ENCODE results near the gene NUMBL.

Gene NUMBL

GRCh38 chr19:40689339-40690049 is 957 bp downstream of the NUMBL start:
- DNase-seq (ENCODE audit: low read depth), result peak; percentile 31

GRCh38 chr19:40688987-40689338 is 1.5 kb downstream of the NUMBL start:
- no peak for DNase-seq (ENCODE audit: low read depth)

DNA sequence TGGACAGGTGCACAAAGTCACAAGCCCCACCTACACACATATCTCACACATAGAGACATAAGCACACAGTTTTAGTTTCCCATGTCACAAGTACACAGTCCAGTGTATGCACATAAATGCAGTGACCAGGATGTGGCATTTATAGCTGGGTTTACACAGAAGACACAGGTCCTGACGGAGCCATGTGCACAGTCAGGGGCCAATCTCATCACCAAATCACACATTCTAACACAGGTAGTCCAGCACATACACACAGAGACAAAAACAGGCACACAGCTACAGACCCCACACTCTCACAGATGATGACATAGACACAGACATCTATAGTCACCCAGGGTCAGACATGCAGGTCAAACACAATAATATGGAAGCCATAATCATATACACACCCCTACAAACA is 2.1 kb downstream of the NUMBL start:
- no peak for DNase-seq (ENCODE audit: low read depth)

DNA sequence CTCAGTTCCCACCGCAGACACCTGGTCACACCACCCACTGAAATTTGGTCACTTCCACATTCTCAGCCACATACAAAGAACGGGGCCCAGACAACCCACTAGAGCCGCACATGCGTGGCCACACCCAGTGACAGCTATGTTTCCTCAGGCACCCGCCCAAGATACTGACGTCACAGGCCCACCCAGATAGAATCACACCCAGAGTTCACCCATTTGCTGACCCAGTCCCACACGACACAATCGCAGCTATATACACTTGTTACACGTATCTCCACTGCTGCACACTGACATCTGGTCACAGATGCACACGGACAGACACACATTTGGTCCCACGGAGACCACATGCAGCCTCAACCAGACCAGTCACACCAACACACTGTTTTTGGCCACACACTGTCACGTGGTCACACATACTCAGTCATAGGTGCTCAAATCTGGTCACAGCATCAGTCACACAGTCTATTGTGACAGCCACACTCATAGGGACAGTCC is 2.9 kb downstream of the NUMBL start:
- DNase-seq (ENCODE audit: low read depth), result peak; percentile 85

DNA sequence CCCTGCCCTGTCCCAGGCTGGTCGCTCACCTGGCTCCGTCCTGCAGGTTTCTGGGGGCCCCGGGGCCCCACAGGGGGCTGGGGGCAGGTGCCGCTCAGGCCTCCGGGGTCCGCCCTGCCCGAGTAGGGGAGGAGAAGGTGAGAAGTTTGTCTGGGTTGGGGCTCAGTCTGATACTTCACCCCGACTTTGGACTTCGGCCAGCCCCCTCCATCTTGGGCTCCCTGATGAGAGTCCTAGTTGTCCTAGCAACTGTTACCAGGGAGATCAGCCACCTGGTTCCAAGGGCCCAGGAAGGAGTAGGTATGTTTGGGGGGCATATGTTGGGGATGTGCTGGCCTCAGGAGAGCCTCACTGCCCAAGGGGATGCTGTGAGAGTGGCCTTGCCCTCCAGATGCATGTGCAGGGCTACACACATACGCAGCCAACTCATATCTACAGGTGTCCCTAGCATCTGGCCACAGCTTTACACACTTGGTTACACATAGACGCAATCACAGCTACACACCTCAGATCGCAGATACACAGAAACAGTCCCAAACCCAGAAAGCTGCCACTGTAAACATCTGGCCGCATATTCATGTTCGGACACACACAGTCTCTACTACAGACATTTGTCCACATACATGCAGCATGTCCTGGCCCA is 3.4 kb downstream of the NUMBL start:
- no peak for DNase-seq (ENCODE audit: low read depth)

DNA sequence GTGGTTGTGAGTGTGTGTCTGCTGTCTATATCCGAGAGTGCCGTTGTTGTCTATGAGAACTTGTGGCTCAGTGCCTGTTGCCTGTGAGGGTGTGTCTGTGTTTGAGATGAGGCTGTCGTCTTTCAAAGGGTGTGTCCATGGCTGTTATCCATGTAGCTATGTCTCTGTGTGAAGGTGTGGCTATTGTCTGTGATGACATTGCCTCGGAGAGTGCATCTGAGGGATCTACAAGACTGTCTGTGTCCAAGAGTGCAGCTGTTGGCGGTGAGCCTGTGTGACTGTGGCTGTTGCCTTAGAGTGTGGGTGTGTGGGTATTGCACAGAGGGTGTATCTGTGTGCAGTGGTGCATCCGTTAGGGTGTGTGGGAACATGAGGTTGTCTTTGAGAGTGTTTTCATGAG is 4.9 kb downstream of the NUMBL start:
- no peak for DNase-seq (ENCODE audit: low read depth)

DNA sequence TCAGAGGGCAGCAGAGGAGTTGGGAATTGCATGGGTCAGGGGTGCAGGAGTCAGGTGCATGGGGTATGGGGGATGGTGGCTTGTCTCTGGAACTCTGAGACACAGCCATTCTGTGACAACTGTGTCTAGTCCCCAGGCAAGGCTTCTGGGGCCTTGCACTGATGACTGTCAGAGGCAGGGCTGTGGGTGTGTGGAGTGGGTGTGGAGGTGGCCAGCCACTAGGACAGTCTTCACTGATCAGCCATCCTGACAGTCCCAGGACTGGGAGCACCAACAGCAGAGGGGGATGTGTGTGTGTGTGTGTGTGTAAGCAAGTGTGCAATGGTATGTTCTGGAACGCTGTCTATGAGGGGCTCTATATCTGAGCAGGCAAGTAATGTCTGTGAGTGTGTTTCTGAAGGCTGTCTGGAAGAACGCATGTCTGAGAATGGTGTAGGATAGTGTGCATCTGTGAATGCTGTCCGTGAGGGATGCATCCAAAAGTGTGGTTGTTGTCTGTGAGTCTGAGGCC is 5.4 kb downstream of the NUMBL start:
- DNase-seq (ENCODE audit: low read depth), result no peak

- no peak for DNase-seq (ENCODE audit: low read depth)
Measured at GRCh38 chr19:40684280-40684679, 6.2 kb downstream of the NUMBL start.

DNA sequence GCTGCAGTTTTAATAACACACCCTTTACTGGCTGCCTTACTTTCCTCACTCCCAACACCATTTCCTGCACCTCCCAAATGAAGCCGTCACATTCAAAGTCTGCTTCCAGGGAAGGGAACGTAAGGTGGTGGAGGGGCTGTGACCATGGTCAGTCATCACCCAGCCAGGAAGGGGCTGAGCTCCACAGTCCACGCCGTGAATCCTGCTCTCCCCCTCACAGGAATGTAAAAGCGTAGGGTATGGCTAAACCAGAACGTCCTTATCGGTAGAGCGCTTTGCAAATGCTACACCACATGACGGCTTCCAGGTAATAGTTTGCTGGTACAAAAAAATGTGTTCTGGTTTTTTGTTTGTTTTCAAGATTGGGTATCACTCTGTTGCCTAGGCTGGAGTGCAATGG is 7.0 kb downstream of the NUMBL start:
- no peak for DNase-seq (ENCODE audit: low read depth)

GRCh38 chr19:40682431-40682964 is 8.0 kb downstream of the NUMBL start:
- no peak for DNase-seq (ENCODE audit: low read depth)

GRCh38 chr19:40681039-40681438 is 9.4 kb downstream of the NUMBL start:
- no peak for DNase-seq (ENCODE audit: low read depth)

DNA sequence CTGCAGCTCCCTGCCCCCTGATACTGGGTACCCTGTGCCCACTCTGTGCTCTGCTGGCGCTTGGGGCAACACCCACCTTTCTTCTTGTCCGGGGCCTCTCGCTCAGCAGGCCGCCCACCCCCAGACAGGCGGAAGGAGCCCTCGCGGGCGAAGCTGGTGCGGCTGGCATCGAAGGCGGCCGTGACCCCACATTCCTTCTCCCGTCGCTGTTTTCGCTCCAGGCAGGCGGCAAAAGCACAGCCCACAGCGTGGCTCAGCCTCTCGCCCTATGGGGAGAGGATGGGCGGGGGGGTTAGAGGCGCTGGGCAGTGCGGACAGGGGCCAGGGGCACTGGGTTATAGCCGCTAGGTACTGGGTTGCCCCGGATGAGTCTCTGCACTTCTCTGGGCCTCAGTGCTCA is 13.3 kb downstream of the NUMBL start:
- DNase-seq (ENCODE audit: low read depth), result no peak

DNA sequence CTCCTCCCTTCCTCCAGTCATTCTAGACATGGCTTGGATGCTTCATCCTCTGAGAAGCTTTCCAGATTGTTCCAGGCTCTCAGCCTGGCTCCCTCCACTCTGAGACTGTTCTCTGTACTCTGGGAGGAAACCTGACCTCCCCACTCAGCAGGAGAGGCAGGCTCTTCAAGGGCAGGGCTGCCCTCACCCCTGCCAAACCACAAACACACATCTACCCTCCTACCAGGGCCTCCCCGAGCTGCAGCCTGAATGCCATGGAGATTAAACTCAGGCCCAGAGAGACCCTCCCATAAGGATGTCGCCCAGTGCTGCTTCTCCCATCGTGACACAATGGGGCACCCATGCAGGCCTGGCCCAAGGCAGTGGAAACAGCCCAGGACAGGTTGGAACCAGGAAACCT is 16.2 kb downstream of the NUMBL start:
- DNase-seq (ENCODE audit: low read depth), result no peak

DNA sequence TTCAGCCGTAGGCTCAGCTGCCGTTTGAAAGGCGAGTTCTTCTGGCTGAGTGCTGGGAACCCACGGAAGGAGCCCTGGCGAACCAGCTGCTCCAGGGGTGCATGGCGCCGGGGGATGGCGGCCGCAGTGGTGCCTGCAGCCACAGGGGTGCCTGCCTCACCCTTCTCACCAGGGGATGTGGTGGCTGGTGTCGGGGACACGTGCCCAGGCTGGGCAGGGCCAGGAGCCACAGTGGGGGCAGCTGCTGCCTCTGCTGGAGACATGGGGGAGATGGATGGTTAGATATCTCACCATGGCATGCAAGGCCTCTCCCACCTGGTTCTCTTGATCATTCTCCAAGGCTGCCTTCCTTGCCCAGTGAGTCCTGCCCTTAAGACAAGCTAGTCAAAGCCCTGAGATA is 17.1 kb downstream of the NUMBL start:
- no peak for DNase-seq (ENCODE audit: low read depth)

GRCh38 chr19:40672573-40673299 is 17.7 kb downstream of the NUMBL start:
- DNase-seq (ENCODE audit: low read depth), result no peak

DNA sequence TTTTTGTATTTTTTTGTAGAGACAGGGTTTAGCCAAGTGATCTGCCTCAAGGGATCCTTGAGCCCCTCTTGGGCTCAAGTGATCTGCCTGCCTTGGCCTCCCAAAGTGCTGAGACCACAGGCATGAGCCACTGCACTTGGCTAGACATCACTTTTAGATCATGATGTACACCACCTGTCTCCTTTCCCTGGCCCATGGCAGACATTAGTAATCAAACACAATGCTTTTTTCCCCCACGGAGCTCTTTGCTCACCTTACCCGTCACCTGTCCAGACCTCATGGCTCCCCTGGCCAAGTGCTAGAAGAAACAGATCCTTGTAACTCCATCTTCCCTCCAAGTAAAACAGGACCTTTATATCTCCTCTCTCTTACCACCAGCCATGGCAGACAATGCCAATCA is 18.4 kb downstream of the NUMBL start:
- no peak for DNase-seq (ENCODE audit: low read depth)

DNA sequence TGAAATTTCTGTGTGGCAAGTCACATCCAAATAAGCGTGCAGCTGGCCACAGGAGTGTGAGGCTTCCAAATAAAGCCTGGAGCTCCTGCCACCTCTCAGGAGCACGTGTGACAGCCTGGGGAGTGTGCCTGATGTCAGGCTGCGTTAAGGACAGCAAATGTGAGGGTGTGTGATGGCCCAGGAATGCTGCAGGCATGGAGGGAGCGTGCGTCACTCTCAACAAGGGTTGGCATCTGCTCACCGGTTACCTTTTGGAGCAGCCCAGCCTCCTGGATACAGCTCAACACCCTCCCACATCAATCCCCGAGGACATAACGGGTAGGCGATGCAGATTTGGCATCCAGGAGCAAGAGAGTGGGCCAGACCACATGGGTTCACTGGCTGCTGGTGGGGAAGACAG is 19.0 kb downstream of the NUMBL start:
- DNase-seq (ENCODE audit: low read depth), result no peak

- DNase-seq (ENCODE audit: low read depth), result no peak
Measured at GRCh38 chr19:40668991-40669614, 21.3 kb downstream of the NUMBL start.

DNA sequence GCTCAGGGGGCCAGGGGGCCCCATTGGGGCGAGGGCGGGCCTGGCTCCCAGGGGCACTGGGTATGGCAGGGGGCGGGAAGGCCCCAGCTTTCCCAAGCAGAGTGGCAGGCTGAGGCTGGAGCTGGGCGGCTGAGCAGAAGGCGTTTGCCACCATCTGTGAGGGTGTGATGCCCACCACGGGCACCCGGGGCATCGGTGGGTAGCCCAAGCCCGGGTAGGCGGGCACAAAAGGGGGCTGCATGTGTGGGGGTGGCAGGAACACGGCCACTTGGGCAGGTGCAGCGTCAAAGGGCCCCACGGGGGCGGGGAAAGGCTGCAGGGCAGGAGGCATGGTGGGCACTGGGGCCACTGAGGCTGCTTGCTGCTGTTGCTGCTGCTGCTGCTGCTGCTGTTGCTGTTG is 22.8 kb downstream of the NUMBL start:
- no peak for DNase-seq (ENCODE audit: low read depth)

- DNase-seq (ENCODE audit: low read depth), result no peak
Measured at GRCh38 chr19:40666803-40667438, 23.5 kb downstream of the NUMBL start.

Measured in EH (cell line).